ENCODE results near the gene ZNF24. TPM values are rescaled to one million over a fixed set of nuclear protein-coding genes. Genes with fewer than 3 reads are reported as not detected.

The ZNF24 gene
- total RNA-seq, 1 donor from 2014 or later, result 50.1 TPM

DNA sequence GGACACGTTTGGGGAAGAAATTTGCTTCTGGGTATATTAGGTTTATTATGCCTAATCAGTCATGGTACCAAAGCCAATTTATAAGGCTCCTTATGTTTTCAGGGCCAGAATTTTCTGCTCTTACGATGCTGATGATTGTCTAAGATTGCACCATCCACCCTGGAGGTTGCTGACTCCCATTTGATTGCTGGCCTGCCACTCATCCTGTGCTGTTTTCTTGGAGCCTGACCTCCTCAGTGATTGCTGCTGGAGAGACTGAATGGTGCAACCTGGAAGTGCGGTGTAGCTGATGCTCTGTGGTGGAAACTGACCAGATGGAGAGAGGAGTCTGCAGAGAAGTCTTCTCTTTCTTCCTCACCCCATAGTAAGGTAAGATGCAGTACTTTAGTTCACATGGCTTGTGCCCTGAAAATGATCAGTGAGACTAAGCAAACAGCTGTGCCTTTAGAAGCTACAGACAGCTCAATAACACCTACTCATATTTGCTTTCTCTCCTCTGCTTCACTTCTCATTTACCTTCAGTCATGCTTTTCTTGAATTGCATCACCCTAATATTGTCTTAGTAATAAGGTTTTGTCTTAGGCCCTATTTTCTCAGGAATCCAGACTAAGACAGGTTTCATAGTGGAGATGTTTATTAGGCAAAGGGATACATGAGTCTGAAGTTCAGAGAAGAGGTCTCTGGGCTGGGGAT lies 17.4 kb downstream of the ZNF24 start:
- Mint-ChIP-seq H3K27ac (ENCODE audit: unreplicated experiment) (no peak overlapping the region), H3K36me3 (ENCODE audit: low read depth, unreplicated experiment) (no peaks in the 10 kb centered on the region), H3K27me3 (ENCODE audit: unreplicated experiment) (no peaks in the 10 kb centered on the region), H3K4me3 (ENCODE audit: unreplicated experiment) (no peak overlapping the region), H3K4me1 (ENCODE audit: unreplicated experiment) (no peaks in the 10 kb centered on the region), H3K9me3 (ENCODE audit: unreplicated experiment) (no peaks in the 10 kb centered on the region)
- TF ChIP-seq, protein P1, sequence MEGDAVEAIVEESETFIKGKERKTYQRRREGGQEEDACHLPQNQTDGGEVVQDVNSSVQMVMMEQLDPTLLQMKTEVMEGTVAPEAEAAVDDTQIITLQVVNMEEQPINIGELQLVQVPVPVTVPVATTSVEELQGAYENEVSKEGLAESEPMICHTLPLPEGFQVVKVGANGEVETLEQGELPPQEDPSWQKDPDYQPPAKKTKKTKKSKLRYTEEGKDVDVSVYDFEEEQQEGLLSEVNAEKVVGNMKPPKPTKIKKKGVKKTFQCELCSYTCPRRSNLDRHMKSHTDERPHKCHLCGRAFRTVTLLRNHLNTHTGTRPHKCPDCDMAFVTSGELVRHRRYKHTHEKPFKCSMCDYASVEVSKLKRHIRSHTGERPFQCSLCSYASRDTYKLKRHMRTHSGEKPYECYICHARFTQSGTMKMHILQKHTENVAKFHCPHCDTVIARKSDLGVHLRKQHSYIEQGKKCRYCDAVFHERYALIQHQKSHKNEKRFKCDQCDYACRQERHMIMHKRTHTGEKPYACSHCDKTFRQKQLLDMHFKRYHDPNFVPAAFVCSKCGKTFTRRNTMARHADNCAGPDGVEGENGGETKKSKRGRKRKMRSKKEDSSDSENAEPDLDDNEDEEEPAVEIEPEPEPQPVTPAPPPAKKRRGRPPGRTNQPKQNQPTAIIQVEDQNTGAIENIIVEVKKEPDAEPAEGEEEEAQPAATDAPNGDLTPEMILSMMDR (IDR thresholded peaks at IDR 0.05; ENCODE audit: unreplicated experiment), result no peak
- no peak for DNase-seq (ENCODE audit: low spot score)

DNA sequence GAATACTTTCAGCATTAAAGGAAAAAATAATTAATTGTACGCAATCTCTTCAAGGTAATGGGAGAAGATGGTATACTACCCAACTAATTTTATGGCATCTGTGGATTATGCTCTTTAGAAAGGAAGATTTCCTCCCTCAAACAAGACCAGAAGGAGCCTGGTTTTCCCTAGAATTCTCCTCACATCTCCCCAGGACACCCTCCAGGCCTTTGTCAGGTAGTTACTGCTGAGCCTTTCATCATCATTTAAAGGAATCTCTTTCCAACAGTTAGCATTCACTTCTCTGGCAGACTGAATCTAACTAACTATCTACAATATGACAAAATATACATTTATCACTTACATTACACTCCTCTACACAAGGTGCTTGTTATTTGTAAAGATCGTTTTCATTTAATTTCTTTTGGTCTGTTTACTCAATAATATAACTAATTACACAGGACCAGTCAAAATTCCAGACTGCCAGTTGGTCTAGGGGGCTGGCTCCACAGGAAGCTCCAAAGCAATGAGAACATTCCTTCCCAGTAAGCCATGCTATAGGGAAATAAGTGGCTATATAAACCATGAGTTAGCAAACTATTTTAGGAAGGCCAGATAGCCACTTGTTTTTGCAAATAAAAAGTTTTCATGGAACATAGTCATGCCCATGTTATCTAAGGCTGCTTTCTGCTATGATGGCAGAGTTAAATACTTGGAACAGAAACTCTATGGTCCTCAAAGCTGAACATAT lies 19.1 kb downstream of the ZNF24 start:
- TF ChIP-seq, protein P1 (IDR thresholded peaks at IDR 0.05; ENCODE audit: unreplicated experiment), result no peak
- DNase-seq (ENCODE audit: low spot score), result no peak
- no peak overlapping the region for H3K27ac Mint-ChIP-seq (ENCODE audit: unreplicated experiment)

DNA sequence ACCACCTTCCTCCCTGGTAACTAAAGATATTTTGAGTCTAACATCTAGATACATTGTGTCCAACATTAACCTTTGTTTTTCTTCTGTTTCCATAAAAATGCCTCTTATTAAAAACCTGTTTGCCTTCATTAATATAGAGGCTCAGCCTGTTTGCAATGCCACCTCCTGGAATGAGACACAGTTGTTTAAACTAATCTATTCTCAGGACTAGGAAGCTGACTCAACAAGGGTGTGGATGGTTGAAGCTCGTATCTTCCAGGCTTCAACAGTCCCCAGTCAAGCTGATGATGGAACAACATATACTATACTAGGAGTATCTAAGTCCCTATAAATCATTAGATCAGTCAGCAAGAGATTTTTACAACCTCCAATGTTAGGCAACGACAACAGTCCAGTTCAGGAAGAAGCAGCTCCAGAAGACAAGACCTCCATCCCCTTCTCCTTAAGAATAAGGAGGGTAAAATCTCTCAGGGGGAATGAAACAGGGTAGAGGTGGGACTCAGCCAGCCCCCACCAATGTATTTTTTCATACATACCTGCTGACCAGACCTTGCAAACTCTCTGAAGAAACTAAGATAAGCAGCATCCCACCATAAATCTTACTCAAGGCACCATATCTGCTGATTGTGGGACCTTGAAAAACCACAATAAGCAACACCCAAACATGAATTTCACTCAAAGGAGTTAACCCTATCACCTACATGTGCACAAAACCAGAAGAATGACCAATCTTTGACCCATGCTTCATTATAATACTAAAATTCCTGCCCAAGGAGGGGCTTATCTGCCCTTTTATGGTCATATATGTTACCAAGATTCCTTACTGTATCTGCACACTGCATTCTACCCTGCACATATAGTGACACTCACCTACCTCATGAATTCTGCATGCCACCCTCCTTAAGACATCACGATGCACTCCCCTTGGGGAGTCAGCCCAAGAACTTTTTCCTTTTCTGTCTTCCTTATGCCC lies 21.4 kb downstream of the ZNF24 start:
- H3K9me3 Mint-ChIP-seq (ENCODE audit: unreplicated experiment), result no peaks in the 10 kb centered on the region
- H3K27ac Mint-ChIP-seq (ENCODE audit: unreplicated experiment), result no peak overlapping the region
- no peaks in the 10 kb centered on the region for H3K36me3 Mint-ChIP-seq (ENCODE audit: low read depth, unreplicated experiment)
- H3K27me3 Mint-ChIP-seq (ENCODE audit: unreplicated experiment), result peaks cover 2% of the 10 kb centered on the region
- TF ChIP-seq, protein P1 (IDR thresholded peaks at IDR 0.05; ENCODE audit: unreplicated experiment), result no peak
- DNase-seq (ENCODE audit: low spot score), result no peak
- H3K4me3 Mint-ChIP-seq (ENCODE audit: unreplicated experiment), result no peak overlapping the region
- H3K4me1 Mint-ChIP-seq (ENCODE audit: unreplicated experiment), result no peaks in the 10 kb centered on the region

More for the DNA sequence above, 19.1 kb downstream of the ZNF24 start:
- no peaks in the 10 kb centered on the region for H3K36me3 Mint-ChIP-seq (ENCODE audit: low read depth, unreplicated experiment)
- no peaks in the 10 kb centered on the region for H3K9me3 Mint-ChIP-seq (ENCODE audit: unreplicated experiment)
- H3K4me3 Mint-ChIP-seq (ENCODE audit: unreplicated experiment), result no peak overlapping the region
- H3K27me3 Mint-ChIP-seq (ENCODE audit: unreplicated experiment), result no peaks in the 10 kb centered on the region
- no peaks in the 10 kb centered on the region for H3K4me1 Mint-ChIP-seq (ENCODE audit: unreplicated experiment)

DNA sequence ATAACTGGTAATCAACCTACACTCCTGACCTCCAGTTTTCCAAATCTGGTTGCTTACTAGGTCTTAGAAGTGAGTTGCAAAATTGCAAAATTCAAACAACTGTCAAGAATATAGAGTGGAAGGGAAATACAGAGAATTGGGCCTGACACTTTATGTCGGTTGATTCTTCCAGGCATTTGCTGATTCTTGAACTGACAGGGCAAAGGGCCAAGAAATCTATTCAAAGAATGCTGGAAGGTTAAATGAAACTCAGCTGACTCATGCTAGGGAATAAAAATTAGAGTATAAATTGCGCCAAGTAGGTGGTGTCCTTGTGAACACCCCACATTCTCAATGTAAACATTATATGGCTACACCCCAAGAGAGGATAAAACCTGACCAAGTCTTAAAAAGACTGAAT lies 32.7 kb downstream of the ZNF24 start:
- peaks cover 3% of the 10 kb centered on the region for H3K27me3 Mint-ChIP-seq (ENCODE audit: unreplicated experiment)
- peaks cover 12% of the 10 kb centered on the region for H3K9me3 Mint-ChIP-seq (ENCODE audit: unreplicated experiment)
- H3K27ac Mint-ChIP-seq (ENCODE audit: unreplicated experiment), result no peak overlapping the region
- no peak for DNase-seq (ENCODE audit: low spot score)
- H3K4me3 Mint-ChIP-seq (ENCODE audit: unreplicated experiment), result no peak overlapping the region
- peaks cover 20% of the 10 kb centered on the region for H3K36me3 Mint-ChIP-seq (ENCODE audit: low read depth, unreplicated experiment)
- TF ChIP-seq, protein P1 (IDR thresholded peaks at IDR 0.05; ENCODE audit: unreplicated experiment), result no peak
- no peaks in the 10 kb centered on the region for H3K4me1 Mint-ChIP-seq (ENCODE audit: unreplicated experiment)

All from endothelial cell (in vitro differentiated cells).